ENCODE data around the gene OR5J2.

GRCh38 chr11:56197367-56197766 lies 20.9 kb downstream of the OR5J2 start:
- TF ChIP-seq POLR2A (IDR thresholded peaks at IDR 0.05) = no peak
- TF ChIP-seq CTCF (IDR thresholded peaks at IDR 0.05) = no peak
- no peak for TF ChIP-seq EP300 (IDR thresholded peaks at IDR 0.05)
